Calu3 (cell line): ENCODE results near the gene UNC119B. TPM values are rescaled to one million over a fixed set of nuclear protein-coding genes. Genes with fewer than 3 reads are reported as not detected.

Experiments used
- BruUV-seq: library from RNA; stranded (reverse); fragments of 400-500 nt; replicated peaks from 2 replicates; lab custom pipeline; 2021; lab: Mats Ljungman, UMichigan
- CTCF ChIA-PET: fragments of 300-600 bp; sonication (Branson Sonifier 250); formaldehyde crosslinking; loops from one replicate; lab custom pipeline; 2022; ENCODE audit warnings: antibody characterized with exemption; lab: Charles Lee
- DNase-seq: peaks from one replicate; pipeline ENCODE4 v3.0.0; 2022
- H3K27ac Mint-ChIP-seq: one replicate; pipeline ENCODE4 v1.8.0; 2022; ENCODE audit warnings: mixed read lengths; ENCODE audit not compliant: unreplicated experiment
- H3K27me3 Mint-ChIP-seq: one replicate; pipeline ENCODE4 v1.8.0; 2022; ENCODE audit warnings: mixed read lengths; ENCODE audit not compliant: unreplicated experiment
- H3K36me3 Mint-ChIP-seq: one replicate; pipeline ENCODE4 v1.8.0; 2022; ENCODE audit warnings: mild to moderate bottlenecking, moderate library complexity, mixed read lengths; ENCODE audit not compliant: insufficient read depth, unreplicated experiment
- H3K4me1 Mint-ChIP-seq: one replicate; pipeline ENCODE4 v1.8.0; 2022; ENCODE audit warnings: mild to moderate bottlenecking, low read depth, mixed read lengths; ENCODE audit not compliant: unreplicated experiment
- H3K4me3 Mint-ChIP-seq: one replicate; pipeline ENCODE4 v1.8.0; 2022; ENCODE audit warnings: mild to moderate bottlenecking, low read depth, moderate library complexity, mixed read lengths; ENCODE audit not compliant: unreplicated experiment
- H3K9me3 Mint-ChIP-seq: one replicate; pipeline ENCODE4 v1.8.0; 2022; ENCODE audit warnings: low read depth, mixed read lengths; ENCODE audit not compliant: unreplicated experiment
- CTCF ChIP-seq: fragments of 200-600 bp; IDR thresholded peaks from one replicate; pipeline ENCODE4 v1.8.0; 2022; ENCODE audit warnings: antibody characterized with exemption; ENCODE audit not compliant: unreplicated experiment
- intact Hi-C: fragments of 100-400 bp; cut with micrococcal nuclease; formaldehyde crosslinking; loops from one replicate; pipeline ENCODE4 v1.10.0; 2022; ENCODE audit not compliant: unreplicated experiment
- total RNA-seq: library from RNA; stranded (reverse); gene quantifications from 2 replicates; pipeline ENCODE4 v1.2.3, GENCODE V29; 2022

UNC119B gene
- total RNA-seq, 1 experiment from 2014 or later, result 33.5 TPM

- CTCF ChIA-PET, result interaction anchor here (1.5 to 2.7 kb wide), 2 partner anchors 12 to 21 kb away, joined by 3 to 8 read pairs; no protein-coding TSS in a partner anchor
- intact Hi-C loops, result no loop called here
Observed at GRCh38 chr12:120670667-120671066, 39.6 kb upstream of the UNC119B start.

GRCh38 chr12:120674097-120674636 lies 36.1 kb upstream of the UNC119B start:
- intact Hi-C loops, result no loop called here
- no peak for DNase-seq
- Mint-ChIP-seq H3K9me3 (no peaks in the 10 kb centered on the region), H3K27me3 (peaks cover 8% of the 10 kb centered on the region), H3K27ac (no peak overlapping the region), H3K36me3 (no peaks in the 10 kb centered on the region), H3K4me3 (no peak overlapping the region), H3K4me1 (no peaks in the 10 kb centered on the region)
- no TSS peak for BruUV-seq
- CTCF ChIA-PET, result no interaction called here
- TF ChIP-seq CTCF, result no peak

More at GRCh38 chr12:120670667-120671066, 39.6 kb upstream of the UNC119B start:
- no peak for DNase-seq
- no peak overlapping the region for H3K27ac Mint-ChIP-seq
- peaks cover 8% of the 10 kb centered on the region for H3K27me3 Mint-ChIP-seq
- no peak overlapping the region for H3K4me3 Mint-ChIP-seq
- H3K9me3 Mint-ChIP-seq, result no peaks in the 10 kb centered on the region
- BruUV-seq, result no TSS peak
- no peaks in the 10 kb centered on the region for H3K36me3 Mint-ChIP-seq
- no peaks in the 10 kb centered on the region for H3K4me1 Mint-ChIP-seq
- TF ChIP-seq CTCF, result no peak

GRCh38 chr12:120677765-120678473 lies 32.3 kb upstream of the UNC119B start:
- CTCF ChIA-PET, result interaction anchor here (0.9 kb wide), 1 partner anchor 9 kb away, joined by 3 read pairs; no protein-coding TSS in a partner anchor
- no peak overlapping the region for H3K27ac Mint-ChIP-seq
- no peaks in the 10 kb centered on the region for H3K36me3 Mint-ChIP-seq
- no peak for TF ChIP-seq CTCF
- no peak overlapping the region for H3K4me3 Mint-ChIP-seq
- intact Hi-C loops, result no loop called here
- no peaks in the 10 kb centered on the region for H3K9me3 Mint-ChIP-seq
- no peak for DNase-seq
- H3K4me1 Mint-ChIP-seq, result no peaks in the 10 kb centered on the region
- BruUV-seq, result no TSS peak
- no peaks in the 10 kb centered on the region for H3K27me3 Mint-ChIP-seq

GRCh38 chr12:120678572-120678971 lies 31.7 kb upstream of the UNC119B start:
- Mint-ChIP-seq H3K27ac (no peak overlapping the region), H3K4me3 (no peak overlapping the region), H3K27me3 (no peaks in the 10 kb centered on the region), H3K4me1 (no peaks in the 10 kb centered on the region), H3K9me3 (no peaks in the 10 kb centered on the region), H3K36me3 (no peaks in the 10 kb centered on the region)
- TF ChIP-seq CTCF, result no peak
- intact Hi-C loops, result no loop called here
- DNase-seq, result no peak
- CTCF ChIA-PET, result interaction anchor here (0.9 kb wide), 1 partner anchor 8 kb away, joined by 3 read pairs; no protein-coding TSS in a partner anchor
- no TSS peak for BruUV-seq
